Esophagus squamous epithelium (tissue), 5 donors: ENCODE results near the gene RARA. TPM values are rescaled to one million over a fixed set of nuclear protein-coding genes. Genes with fewer than 3 reads are reported as not detected.

Experiments used
- DNase-seq: peaks from one replicate; lab custom pipeline; 2025; lab: John Stamatoyannopoulos, UW
- H3K27ac ChIP-seq, 4 donors: fragments of 200-600 bp; sonication (generic); one replicate each; pipeline ENCODE4 v1.5.1; 2016 to 2019; ENCODE audit warnings: mild to moderate bottlenecking in 1 of 4
- H3K27me3 ChIP-seq, 4 donors: fragments of 200-600 bp; sonication (generic); 1 replicate in 3 of 4; 2 replicates in 1 of 4; pipeline versions ENCODE4 v1.5.1 to v1.6.0; 2017 to 2021; ENCODE audit warnings: antibody characterized with exemption in 1 of 4
- H3K36me3 ChIP-seq, 3 donors: fragments of 200-600 bp; sonication (generic); one replicate each; pipeline ENCODE4 v1.5.1; 2016 to 2019
- H3K4me1 ChIP-seq, 3 donors: fragments of 200-600 bp; sonication (generic); one replicate each; pipeline ENCODE4 v1.5.1; 2017 to 2019
- H3K4me3 ChIP-seq, 4 donors: fragments of 200-600 bp; sonication (generic); 1 replicate in 3 of 4; 2 replicates in 1 of 4; pipeline ENCODE4 v1.5.1; 2016 to 2019; ENCODE audit warnings: mild to moderate bottlenecking in 2 of 4, moderate library complexity in 1 of 4
- H3K9me3 ChIP-seq, 3 donors: fragments of 200-600 bp; sonication (generic); one replicate each; pipeline ENCODE4 v1.5.1; 2016 to 2019
- POLR2A ChIP-seq, 4 donors: fragments of 450-650 bp; IDR thresholded peaks; one replicate each; pipeline ENCODE4 v1.6.1; 2017; ENCODE audit warnings: antibody characterized with exemption in 4 of 4, mild to moderate bottlenecking in 4 of 4, moderate library complexity in 3 of 4
- WGBS, 2 donors: methylation state at CpG; one replicate each; pipeline ENCODE4 v1.1.5; 2018; 5-methylcytosine and 5-hydroxymethylcytosine counted together
- intact Hi-C: fragments of 100-400 bp; cut with DNase I; formaldehyde crosslinking; loops from one replicate; pipeline ENCODE4 v1.15.0; 2022
- total RNA-seq, 4 donors: library from RNA; depleted of rRNA; stranded (reverse); fragments of >200 nt; gene quantifications; one replicate each; pipeline ENCODE4 v1.1.0, GENCODE V29; 2016
- TF ChIP-seq, protein P1 (sequence below), 6 experiments: fragments of 450-650 bp in 4 of 6; fragments of 200-600 bp in 2 of 6; sonication (generic) in 2 of 6; IDR thresholded peaks; one replicate each; pipeline ENCODE4 v1.5.1; 2016 to 2019; ENCODE audit warnings: antibody characterized with exemption in 6 of 6, mild to moderate bottlenecking in 4 of 6, moderate library complexity in 4 of 6
- donor health status: DM: yes; HTN: yes; CAD: no.

The RARA gene
- total RNA-seq, 4 donors from 2014 or later = 6.7 to 14.2 (median 10.8) TPM

DNA sequence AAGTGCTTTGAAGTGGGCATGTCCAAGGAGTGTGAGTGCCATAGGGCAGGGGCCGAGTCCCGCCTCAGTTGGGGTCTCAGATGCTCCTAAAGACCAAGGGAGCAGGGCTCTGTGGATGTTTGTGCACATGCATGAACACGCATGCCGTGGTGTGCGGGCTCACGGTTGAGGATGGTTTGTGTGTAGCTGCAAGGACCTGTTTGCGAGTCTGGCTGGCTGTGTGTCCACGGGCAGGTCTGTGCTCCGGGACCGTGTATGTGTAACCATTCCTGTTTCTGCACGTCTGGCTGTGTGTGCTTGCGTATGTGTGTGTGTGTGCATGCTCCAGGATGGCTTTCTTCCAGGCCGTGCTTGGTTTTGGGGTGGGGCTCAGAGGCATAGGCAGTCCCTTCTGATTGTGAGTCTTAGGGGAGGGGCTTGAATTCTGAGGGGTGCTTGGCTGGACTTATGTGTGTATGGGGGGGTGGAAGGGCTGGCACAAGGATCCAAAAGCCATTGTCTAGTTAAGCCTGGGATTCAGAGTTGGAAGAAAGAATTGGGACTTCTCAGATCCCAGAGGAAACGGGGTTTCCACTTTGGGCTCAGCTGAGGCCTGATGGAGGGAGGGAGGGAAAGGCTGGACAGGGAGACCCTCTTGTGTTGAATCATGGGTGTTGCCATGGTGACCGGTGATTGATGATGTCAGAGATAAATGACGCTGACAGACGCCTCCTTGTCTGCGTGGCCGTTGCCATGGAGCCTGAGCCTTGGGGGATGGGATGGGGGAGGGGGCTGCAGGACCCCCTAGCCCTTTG is 41.1 kb downstream of the RARA start:
- DNase-seq = no peak
- intact Hi-C loops = loop anchor here (10.0 kb wide), 1 partner anchor 155 kb away; no protein-coding TSS in a partner anchor
- Histone ChIP-seq H3K27me3 (no peaks in the 10 kb centered on the region), H3K36me3 (peaks cover 4 to 45% (median 11%) of the 10 kb centered on the region in 3 donors), H3K9me3 (no peaks in the 10 kb centered on the region), H3K4me1 (peaks cover 55 to 87% (median 60%) of the 10 kb centered on the region in 3 donors), H3K27ac (peak overlapping the region; percentile 42 to 98 (median 94)), H3K4me3 (peak overlapping the region in 1 of 4 donors; percentile 35)
- TF ChIP-seq, protein P1, sequence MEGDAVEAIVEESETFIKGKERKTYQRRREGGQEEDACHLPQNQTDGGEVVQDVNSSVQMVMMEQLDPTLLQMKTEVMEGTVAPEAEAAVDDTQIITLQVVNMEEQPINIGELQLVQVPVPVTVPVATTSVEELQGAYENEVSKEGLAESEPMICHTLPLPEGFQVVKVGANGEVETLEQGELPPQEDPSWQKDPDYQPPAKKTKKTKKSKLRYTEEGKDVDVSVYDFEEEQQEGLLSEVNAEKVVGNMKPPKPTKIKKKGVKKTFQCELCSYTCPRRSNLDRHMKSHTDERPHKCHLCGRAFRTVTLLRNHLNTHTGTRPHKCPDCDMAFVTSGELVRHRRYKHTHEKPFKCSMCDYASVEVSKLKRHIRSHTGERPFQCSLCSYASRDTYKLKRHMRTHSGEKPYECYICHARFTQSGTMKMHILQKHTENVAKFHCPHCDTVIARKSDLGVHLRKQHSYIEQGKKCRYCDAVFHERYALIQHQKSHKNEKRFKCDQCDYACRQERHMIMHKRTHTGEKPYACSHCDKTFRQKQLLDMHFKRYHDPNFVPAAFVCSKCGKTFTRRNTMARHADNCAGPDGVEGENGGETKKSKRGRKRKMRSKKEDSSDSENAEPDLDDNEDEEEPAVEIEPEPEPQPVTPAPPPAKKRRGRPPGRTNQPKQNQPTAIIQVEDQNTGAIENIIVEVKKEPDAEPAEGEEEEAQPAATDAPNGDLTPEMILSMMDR (IDR thresholded peaks at IDR 0.05) = no peak
- no peak for TF ChIP-seq POLR2A (IDR thresholded peaks at IDR 0.05)
- 15 to 24% methylated on average over 9 to 14 of the region's 19 CpGs for WGBS, 2 donors

DNA sequence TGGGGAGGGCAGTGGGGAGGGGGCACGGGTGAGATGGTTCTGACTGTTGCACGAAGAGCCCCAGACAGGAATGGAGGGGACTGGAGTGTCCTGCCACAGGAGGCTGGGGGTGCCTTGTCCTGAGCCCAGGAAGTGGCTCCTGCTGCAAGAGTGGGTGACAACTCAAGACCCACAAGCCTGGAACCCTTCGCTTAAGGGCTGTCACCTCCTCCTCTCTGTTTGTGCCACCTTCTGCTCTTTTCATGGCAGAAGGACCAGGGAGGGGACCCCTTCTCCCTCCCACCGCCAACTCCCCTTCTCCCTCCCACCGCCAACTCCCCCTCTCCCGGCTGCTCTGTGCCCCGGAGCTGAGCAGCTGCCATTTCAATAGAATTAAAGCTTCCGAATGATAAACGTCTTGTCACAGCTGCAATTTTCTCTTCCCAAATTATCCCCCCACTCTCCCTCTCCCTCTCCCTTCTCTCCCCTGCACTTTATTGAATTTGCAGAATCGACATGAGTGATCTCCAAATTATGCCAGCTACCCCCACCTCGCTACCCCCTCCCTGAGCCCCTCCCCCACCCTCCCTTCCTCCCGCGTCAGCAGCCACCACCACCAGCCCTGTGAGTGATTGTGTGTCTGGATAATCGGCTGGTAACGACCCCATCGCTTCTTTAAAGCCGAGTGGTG is 41.8 kb downstream of the RARA start:
- no peaks in the 10 kb centered on the region for H3K9me3 ChIP-seq
- WGBS, 2 donors = 43 to 49% methylated on average over 10 to 11 of the region's 17 CpGs
- H3K27ac ChIP-seq = peak overlapping the region in 3 of 4 donors; percentile 91 to 98 (median 98)
- no peak for DNase-seq
- no peak for TF ChIP-seq POLR2A (IDR thresholded peaks at IDR 0.05)
- TF ChIP-seq, protein P1 (IDR thresholded peaks at IDR 0.05) = no peak
- no peaks in the 10 kb centered on the region for H3K27me3 ChIP-seq
- H3K4me3 ChIP-seq = no peak overlapping the region
- H3K36me3 ChIP-seq = peaks cover 10 to 51% (median 11%) of the 10 kb centered on the region in 3 donors
- intact Hi-C loops = loop anchor here (10.0 kb wide), 1 partner anchor 156 kb away; no protein-coding TSS in a partner anchor
- peaks cover 51 to 87% (median 53%) of the 10 kb centered on the region in 3 donors for H3K4me1 ChIP-seq

DNA sequence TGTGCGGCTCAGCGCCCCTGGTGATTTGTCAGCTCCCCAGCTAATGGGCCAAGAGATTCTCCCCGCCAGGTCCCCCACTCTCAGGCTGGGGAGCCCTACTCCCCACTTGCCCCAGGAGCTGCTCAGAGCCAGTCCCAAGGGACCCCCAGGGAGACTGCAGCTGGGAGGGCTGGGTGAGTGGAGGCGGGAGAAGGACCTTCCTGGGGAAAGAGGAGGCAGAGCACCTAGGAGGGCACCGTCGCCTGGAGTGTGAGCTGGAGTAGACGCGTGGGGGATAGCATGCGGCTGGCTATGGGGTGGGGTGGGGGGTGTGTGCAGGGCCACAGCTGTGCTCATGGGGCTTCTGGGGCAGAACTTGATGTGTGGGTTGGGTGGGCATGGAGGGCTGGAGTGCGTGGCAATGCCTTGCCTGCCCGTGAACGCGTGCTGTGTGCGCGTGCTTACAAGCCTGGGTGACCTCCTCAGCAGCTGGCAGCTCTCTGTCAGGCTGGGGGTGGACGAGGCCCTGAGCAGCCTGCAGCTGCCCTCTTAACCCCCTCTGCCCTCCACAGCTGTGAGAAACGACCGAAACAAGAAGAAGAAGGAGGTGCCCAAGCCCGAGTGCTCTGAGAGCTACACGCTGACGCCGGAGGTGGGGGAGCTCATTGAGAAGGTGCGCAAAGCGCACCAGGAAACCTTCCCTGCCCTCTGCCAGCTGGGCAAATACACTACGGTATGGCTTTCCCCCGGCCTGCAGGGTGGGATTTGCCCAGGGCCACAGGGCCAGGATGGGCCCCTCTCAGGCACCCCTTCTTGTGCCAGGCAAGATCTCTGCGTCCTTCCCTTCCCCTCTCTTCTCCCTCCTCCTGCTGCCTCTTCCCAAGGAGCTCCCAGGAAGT is 42.6 kb downstream of the RARA start:
- no peak for DNase-seq
- H3K4me3 ChIP-seq = no peak overlapping the region
- peaks cover 11 to 58% (median 18%) of the 10 kb centered on the region in 3 donors for H3K36me3 ChIP-seq
- no peaks in the 10 kb centered on the region for H3K27me3 ChIP-seq
- 69 to 85% methylated on average over 9 to 11 of the region's 27 CpGs for WGBS, 2 donors
- H3K9me3 ChIP-seq = no peaks in the 10 kb centered on the region
- peak overlapping the region in 2 of 4 donors; percentile 49 to 91 for H3K27ac ChIP-seq
- H3K4me1 ChIP-seq = peaks cover 43 to 86% (median 45%) of the 10 kb centered on the region in 3 donors
- intact Hi-C loops = loop anchor here (10.0 kb wide), 1 partner anchor 157 kb away; no protein-coding TSS in a partner anchor
- no peak for TF ChIP-seq POLR2A (IDR thresholded peaks at IDR 0.05)
- TF ChIP-seq, protein P1 (IDR thresholded peaks at IDR 0.05) = no peak

DNA sequence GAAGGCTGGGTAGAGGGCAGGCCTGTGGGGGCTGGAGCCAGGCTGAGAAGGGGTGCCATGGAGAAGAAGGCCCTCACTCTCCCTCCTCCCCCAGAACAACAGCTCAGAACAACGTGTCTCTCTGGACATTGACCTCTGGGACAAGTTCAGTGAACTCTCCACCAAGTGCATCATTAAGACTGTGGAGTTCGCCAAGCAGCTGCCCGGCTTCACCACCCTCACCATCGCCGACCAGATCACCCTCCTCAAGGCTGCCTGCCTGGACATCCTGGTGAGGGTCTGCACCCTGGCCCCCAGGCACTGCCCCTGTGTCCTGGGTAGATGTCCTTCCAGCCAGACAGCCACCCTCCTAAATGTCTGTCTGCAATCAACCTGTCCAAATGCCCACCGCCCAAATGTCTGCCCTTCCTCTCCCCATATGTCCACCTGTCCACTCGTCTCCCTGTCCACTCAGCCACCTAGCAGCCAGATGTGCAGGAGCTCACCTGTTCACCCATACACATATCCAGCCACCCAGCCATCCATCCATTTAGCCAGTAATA is 43.3 kb downstream of the RARA start:
- Histone ChIP-seq H3K27ac (no peak overlapping the region), H3K9me3 (no peaks in the 10 kb centered on the region), H3K36me3 (peaks cover 11 to 58% (median 18%) of the 10 kb centered on the region in 3 donors), H3K4me3 (no peak overlapping the region), H3K27me3 (no peaks in the 10 kb centered on the region), H3K4me1 (peaks cover 36 to 79% (median 38%) of the 10 kb centered on the region in 3 donors)
- WGBS, 2 donors = 78 to 83% methylated on average over 6 to 7 of the region's 7 CpGs
- DNase-seq = no peak
- TF ChIP-seq, protein P1 (IDR thresholded peaks at IDR 0.05) = no peak
- no peak for TF ChIP-seq POLR2A (IDR thresholded peaks at IDR 0.05)
- intact Hi-C loops = loop anchor here (10.0 kb wide), 1 partner anchor 158 kb away; no protein-coding TSS in a partner anchor
